Gastroesophageal sphincter (tissue), 4 donors: ENCODE results near the gene CD74. TPM values are rescaled to one million over a fixed set of nuclear protein-coding genes. Genes with fewer than 3 reads are reported as not detected.

ENCODE experiments used
- ATAC-seq: fragments of 150-250 bp; one replicate; pipeline ENCODE4 v1.9.1; 2016; ENCODE audit warnings: mild to moderate bottlenecking, moderate library complexity
- H3K27ac ChIP-seq, 4 donors: fragments of 200-600 bp; sonication (generic) in 3 of 4; 1 replicate in 3 of 4; 2 replicates in 1 of 4; pipeline ENCODE4 v1.5.1; 2016 to 2019
- H3K27me3 ChIP-seq: fragments of 200-600 bp; sonication (generic); one replicate; pipeline ENCODE4 v1.5.1; 2019
- H3K36me3 ChIP-seq, 2 donors: fragments of 200-600 bp; sonication (generic); one replicate each; pipeline ENCODE4 v1.5.1; 2019; ENCODE audit warnings: control low read depth in 1 of 2
- H3K4me1 ChIP-seq, 3 donors: fragments of 200-600 bp; sonication (generic); 1 replicate in 2 of 3; 2 replicates in 1 of 3; pipeline ENCODE4 v1.5.1; 2016 to 2019; ENCODE audit warnings: control low read depth in 2 of 3
- H3K4me3 ChIP-seq, 2 donors: fragments of 200-600 bp; sonication (generic); one replicate each; pipeline ENCODE4 v1.5.1; 2019; ENCODE audit warnings: mild to moderate bottlenecking in 1 of 2, moderate library complexity in 1 of 2
- H3K9me3 ChIP-seq, 3 donors: fragments of 200-600 bp; sonication (generic); one replicate each; pipeline ENCODE4 v1.5.1; 2017 to 2019; ENCODE audit warnings: control low read depth in 2 of 3
- EP300 ChIP-seq: sonication (generic); formaldehyde crosslinking; IDR thresholded peaks from one replicate; pipeline ENCODE4 v1.6.1; 2017; ENCODE audit warnings: antibody characterized with exemption, mild to moderate bottlenecking
- POLR2A ChIP-seq, 2 donors: fragments of 450-650 bp; IDR thresholded peaks; one replicate each; pipeline ENCODE4 v1.6.1; 2017; ENCODE audit warnings: antibody characterized with exemption in 2 of 2, mild to moderate bottlenecking in 2 of 2, moderate library complexity in 1 of 2
- POLR2AphosphoS5 ChIP-seq: sonication (generic); formaldehyde crosslinking; IDR thresholded peaks from one replicate; pipeline ENCODE4 v1.6.1; 2017; ENCODE audit warnings: antibody characterized with exemption
- WGBS, 2 donors: methylation state at CpG; one replicate each; pipeline ENCODE4 v1.1.5; 2018; ENCODE audit warnings: low coverage in 1 of 2; 5-methylcytosine and 5-hydroxymethylcytosine counted together
- total RNA-seq, 4 donors: library from RNA; depleted of rRNA; stranded (reverse); fragments of >200 nt; gene quantifications; one replicate each; pipeline ENCODE4 v1.1.0, GENCODE V29; 2016
- TF ChIP-seq, protein P1 (sequence below), 4 experiments: fragments of 200-600 bp in 2 of 4; fragments of 450-650 bp in 2 of 4; sonication (generic) in 1 of 4; IDR thresholded peaks; one replicate each; pipeline ENCODE4 v1.5.1; 2017 to 2019; ENCODE audit warnings: antibody characterized with exemption in 4 of 4, mild to moderate bottlenecking in 2 of 4, moderate library complexity in 2 of 4

The CD74 gene
- total RNA-seq, 4 donors from 2014 or later = 142 to 720 (median 338) TPM

DNA sequence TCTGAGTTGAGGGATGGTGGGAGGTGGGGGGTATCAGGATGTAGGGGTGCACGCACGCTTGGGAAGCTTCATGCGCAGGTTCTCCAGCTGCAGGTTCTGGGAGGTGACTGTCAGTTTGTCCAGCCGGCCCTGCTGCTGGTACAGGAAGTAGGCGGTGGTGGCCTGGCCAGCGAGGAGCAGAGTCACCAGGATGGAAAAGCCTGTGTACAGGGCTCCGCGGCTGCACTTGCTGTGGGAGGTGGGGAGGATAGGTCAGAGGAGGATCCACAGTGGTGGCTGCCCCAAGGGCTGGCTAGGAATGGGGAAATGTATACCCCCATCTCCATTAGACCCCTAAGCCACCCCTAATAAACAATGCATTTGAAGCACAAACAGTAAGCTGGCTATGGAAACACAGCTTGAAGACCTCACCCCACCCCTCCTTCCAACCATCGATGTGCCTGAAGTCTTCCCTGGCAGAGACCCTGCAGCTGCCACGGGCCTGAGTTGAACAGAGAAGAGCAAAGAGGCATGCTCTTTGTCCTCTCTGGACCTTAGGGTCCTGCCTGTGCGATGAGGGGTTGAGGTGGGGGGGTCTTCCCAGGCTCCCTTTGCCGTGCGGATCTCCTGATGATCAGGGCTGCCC is 5.5 kb downstream of the CD74 start:
- peak overlapping the region in 3 of 4 donors; percentile 4 to 60 (median 27) for H3K27ac ChIP-seq
- ATAC-seq = no peak
- WGBS, 2 donors = 69% methylated on average over 12 of the region's 13 CpGs; no CpG with 5 or more reads in 1 of the 2 donors

DNA sequence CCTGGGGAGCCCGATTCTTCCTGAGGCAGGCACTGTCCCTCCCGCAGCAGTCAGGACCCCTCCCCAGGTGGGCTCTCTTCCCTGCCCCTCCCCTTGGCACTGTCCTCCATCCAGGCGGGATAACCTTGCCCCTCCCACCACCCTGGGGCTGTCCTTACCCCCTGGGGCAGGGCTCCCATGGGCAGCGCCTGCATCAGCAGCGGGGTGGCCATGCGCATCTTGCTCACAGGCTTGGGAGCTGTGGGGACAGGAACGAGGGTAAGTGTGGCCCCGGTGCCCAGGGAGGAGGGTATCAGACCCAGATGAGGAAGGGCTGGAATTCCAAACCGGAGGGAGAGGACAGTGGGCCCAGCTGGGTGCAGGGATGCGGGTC is 6.0 kb downstream of the CD74 start:
- Histone ChIP-seq H3K4me3 (no peak overlapping the region), H3K27ac (peak overlapping the region in 2 of 4 donors; percentile 4 to 60), H3K9me3 (no peaks in the 10 kb centered on the region), H3K27me3 (no peaks in the 10 kb centered on the region), H3K36me3 (peaks cover 0 to 43% of the 10 kb centered on the region in 2 donors), H3K4me1 (peaks cover 2 to 27% (median 4%) of the 10 kb centered on the region in 3 donors)
- WGBS, 2 donors = 100% methylated on average over 1 of the region's 10 CpGs; no CpG with 5 or more reads in 1 of the 2 donors
- TF ChIP-seq POLR2A (IDR thresholded peaks at IDR 0.05) (no peak), POLR2AphosphoS5 (no peak), EP300 (no peak)
- TF ChIP-seq, protein P1, sequence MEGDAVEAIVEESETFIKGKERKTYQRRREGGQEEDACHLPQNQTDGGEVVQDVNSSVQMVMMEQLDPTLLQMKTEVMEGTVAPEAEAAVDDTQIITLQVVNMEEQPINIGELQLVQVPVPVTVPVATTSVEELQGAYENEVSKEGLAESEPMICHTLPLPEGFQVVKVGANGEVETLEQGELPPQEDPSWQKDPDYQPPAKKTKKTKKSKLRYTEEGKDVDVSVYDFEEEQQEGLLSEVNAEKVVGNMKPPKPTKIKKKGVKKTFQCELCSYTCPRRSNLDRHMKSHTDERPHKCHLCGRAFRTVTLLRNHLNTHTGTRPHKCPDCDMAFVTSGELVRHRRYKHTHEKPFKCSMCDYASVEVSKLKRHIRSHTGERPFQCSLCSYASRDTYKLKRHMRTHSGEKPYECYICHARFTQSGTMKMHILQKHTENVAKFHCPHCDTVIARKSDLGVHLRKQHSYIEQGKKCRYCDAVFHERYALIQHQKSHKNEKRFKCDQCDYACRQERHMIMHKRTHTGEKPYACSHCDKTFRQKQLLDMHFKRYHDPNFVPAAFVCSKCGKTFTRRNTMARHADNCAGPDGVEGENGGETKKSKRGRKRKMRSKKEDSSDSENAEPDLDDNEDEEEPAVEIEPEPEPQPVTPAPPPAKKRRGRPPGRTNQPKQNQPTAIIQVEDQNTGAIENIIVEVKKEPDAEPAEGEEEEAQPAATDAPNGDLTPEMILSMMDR (IDR thresholded peaks at IDR 0.05) = no peak
- no peak for ATAC-seq

More for the DNA sequence above, 5.5 kb downstream of the CD74 start:
- H3K36me3 ChIP-seq = peaks cover 0 to 38% of the 10 kb centered on the region in 2 donors
- H3K27me3 ChIP-seq = no peaks in the 10 kb centered on the region
- H3K4me1 ChIP-seq = peaks cover 2 to 32% (median 4%) of the 10 kb centered on the region in 3 donors
- TF ChIP-seq, protein P1 (IDR thresholded peaks at IDR 0.05) = no peak
- TF ChIP-seq POLR2AphosphoS5 = no peak
- TF ChIP-seq EP300 = no peak
- TF ChIP-seq POLR2A (IDR thresholded peaks at IDR 0.05) = no peak
- no peak overlapping the region for H3K4me3 ChIP-seq
- H3K9me3 ChIP-seq = no peaks in the 10 kb centered on the region

DNA sequence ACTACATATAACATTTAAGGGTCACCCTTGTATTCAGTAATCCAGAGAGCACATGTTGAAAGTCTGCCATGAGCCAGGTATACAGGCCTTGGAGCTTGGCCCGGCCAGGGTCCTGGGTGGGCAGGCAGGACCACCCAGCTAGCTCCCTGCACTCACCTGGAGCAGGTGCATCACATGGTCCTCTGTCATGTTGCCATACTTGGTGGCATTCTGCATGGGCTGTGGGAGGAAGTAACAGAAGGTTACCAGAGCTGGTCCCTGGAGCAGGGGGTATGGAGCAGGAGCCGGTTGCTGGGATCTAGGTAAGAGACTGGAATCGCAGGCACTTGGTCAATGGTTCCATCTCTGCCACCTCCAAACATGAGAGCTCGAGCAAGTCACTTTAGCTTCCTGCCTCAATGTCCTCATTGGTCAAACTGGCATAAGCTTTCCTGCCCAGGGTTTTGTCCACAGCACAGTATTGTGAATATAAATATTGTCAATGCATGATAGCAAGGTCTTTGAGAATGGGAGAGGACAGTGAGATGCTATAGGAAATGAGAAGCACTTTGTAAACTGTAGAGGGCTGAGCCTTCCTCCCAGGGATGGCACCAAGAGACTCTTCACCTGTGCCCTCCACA is 6.5 kb downstream of the CD74 start:
- no peaks in the 10 kb centered on the region for H3K9me3 ChIP-seq
- no peak for ATAC-seq
- no peak overlapping the region for H3K27ac ChIP-seq
- no peak overlapping the region for H3K4me3 ChIP-seq
- H3K27me3 ChIP-seq = no peaks in the 10 kb centered on the region
- 80 to 89% methylated on average over 1 of the region's 4 CpGs for WGBS, 2 donors
- H3K4me1 ChIP-seq = peaks cover 2 to 23% (median 4%) of the 10 kb centered on the region in 3 donors
- peaks cover 0 to 48% of the 10 kb centered on the region in 2 donors for H3K36me3 ChIP-seq
- TF ChIP-seq POLR2A (IDR thresholded peaks at IDR 0.05) = no peak
- no peak for TF ChIP-seq EP300
- no peak for TF ChIP-seq POLR2AphosphoS5
- TF ChIP-seq, protein P1 (IDR thresholded peaks at IDR 0.05) = no peak

DNA sequence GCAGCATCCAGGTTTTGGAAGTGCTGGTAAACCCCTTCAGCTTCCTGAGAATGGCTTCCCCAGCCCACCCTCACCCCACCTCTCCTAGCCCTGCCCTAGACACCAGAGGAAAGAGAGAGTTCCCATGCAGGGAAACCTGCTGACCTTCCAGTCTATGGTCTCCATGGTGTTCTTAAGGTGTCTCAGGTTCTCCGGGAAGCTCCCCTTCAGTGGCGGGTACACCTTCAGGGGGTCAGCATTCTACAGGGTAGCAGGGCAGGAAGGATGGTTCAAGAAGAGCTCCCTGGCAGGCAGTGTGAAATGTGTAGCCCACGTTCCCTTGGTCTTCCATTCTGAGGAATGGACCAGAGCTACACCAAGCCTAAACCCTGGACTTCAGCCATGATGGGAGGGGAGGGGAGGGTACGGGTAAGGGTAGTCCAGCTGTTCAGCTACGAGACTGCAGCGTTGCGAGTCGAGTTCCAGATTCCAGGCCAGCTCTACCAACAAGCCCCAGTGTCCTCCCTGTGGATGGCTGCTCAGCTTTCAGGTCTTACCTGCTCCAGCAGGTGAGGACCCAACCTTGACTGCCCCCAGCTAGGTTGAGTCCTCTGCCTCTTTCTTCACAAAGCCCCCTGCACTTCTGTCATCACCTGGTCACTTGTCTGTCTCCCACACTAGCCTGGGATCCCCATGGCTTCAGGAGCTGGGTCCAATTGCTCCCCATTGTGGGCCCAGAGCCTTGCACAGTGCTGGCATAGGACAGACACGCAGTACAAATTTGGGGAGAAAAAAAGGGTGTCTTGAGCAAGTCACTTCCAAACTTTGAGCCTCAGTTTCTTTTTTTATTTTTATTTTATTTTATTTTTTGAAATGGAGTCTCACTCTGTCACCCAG is 7.5 kb downstream of the CD74 start:
- H3K9me3 ChIP-seq = no peaks in the 10 kb centered on the region
- peaks cover 0 to 58% of the 10 kb centered on the region in 2 donors for H3K36me3 ChIP-seq
- H3K27me3 ChIP-seq = no peaks in the 10 kb centered on the region
- no peak overlapping the region for H3K4me3 ChIP-seq
- no peak for ATAC-seq
- no CpG with 5 or more reads among the region's 9 CpGs for WGBS, 2 donors
- no peak overlapping the region for H3K27ac ChIP-seq
- H3K4me1 ChIP-seq = peaks cover 2 to 13% (median 2%) of the 10 kb centered on the region in 3 donors
- TF ChIP-seq, protein P1 (IDR thresholded peaks at IDR 0.05) = no peak
- TF ChIP-seq POLR2A (IDR thresholded peaks at IDR 0.05) = no peak
- no peak for TF ChIP-seq EP300
- TF ChIP-seq POLR2AphosphoS5 = no peak
